HG03575 (cell line): ENCODE results near the gene DOCK2.
A peak's percentile ranks its signal among the peaks of the same experiment; 100 is the strongest.
"Not testable (repeated sequence)": the region's sequence is repeated elsewhere in the genome, so short reads cannot be mapped to it uniquely, and the experiment has no call there.

ENCODE experiments used
- ATAC-seq: cut with Tn5 transposase; IDR thresholded peaks from one replicate; pipeline ENCODE4 v1.9.1; 2021; ENCODE audit not compliant: unreplicated experiment, insufficient number of reproducible peaks, low FRiP score; ENCODE audit errors: extremely low read depth

Gene DOCK2

GRCh38 chr5:169635936-169636335 is 1.1 kb upstream of the DOCK2 start:
- ATAC-seq: no peak

GRCh38 chr5:169636477-169637084 is 494 bp upstream of the DOCK2 start:
- ATAC-seq: peak; percentile 26

- ATAC-seq: no peak
Measured at GRCh38 chr5:169637549-169638121, 560 bp downstream of the DOCK2 start.

- no peak for ATAC-seq
Measured at GRCh38 chr5:169641253-169641652, 4.2 kb downstream of the DOCK2 start.

DNA sequence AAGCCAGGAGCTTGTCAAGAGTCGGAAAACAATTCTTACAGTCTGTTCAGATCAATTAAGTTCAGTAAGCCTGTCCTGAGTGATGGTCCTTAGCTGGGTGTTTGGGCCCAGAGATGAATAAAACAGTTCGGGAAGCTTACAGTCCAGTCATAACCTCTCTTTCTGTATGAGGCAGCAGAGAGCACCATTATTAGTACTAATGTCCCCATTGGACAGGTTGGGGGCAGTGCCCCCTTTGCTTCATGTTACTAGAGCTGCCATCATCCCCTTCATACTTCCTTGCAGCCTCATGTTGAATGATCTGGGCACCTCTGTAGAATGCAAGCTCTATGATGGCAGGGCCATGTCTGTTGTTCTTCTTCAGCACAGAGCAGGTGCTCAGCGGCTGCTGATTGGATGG is 9.8 kb downstream of the DOCK2 start:
- no peak for ATAC-seq

DNA sequence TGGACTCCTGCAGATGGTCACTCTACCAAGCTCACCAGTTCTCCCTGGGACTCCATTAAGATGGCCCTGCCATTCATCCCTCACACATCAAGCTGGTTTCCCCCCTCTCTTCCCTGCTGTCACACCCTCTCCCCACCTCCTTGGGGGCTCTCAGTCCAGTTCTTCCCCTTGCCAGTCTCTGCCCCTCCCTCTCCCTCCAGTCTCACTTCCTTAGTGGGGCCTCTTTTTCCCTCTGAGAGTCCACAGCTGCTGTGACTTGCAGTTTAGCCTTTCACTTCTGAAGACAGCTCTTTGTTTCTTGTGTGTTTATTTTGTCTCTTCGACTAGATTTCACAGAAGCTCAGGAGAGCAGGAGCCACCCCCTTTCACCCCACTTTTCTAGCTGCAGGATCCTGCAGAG is 10.5 kb downstream of the DOCK2 start:
- no peak for ATAC-seq

GRCh38 chr5:169648725-169649310 is 11.7 kb downstream of the DOCK2 start:
- ATAC-seq: no peak

DNA sequence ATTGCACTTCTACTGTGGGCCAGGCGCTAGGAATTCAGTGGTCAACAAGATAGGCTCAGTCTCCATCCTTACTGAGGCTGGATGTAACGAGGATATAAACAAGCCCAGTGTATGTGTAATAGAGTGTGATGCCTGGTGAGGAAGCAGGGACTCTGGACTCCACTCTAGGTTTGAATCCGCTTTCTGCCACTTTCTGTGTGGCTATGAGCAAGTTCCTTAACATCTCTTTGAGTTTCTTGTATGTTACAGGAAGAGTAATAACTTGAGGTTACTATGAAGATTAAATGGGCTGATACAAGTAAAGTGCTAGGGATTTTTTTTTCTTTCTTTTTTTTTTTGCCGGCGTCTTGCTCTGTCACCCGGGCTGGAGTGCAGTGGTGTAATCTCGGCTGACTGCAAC is 12.4 kb downstream of the DOCK2 start:
- no peak for ATAC-seq

GRCh38 chr5:169650701-169651331 is 13.7 kb downstream of the DOCK2 start:
- ATAC-seq: peak; percentile 41

- no peak for ATAC-seq
Measured at GRCh38 chr5:169651526-169651925, 14.5 kb downstream of the DOCK2 start.

- ATAC-seq: no peak
Measured at GRCh38 chr5:169652057-169652456, 15.0 kb downstream of the DOCK2 start.

DNA sequence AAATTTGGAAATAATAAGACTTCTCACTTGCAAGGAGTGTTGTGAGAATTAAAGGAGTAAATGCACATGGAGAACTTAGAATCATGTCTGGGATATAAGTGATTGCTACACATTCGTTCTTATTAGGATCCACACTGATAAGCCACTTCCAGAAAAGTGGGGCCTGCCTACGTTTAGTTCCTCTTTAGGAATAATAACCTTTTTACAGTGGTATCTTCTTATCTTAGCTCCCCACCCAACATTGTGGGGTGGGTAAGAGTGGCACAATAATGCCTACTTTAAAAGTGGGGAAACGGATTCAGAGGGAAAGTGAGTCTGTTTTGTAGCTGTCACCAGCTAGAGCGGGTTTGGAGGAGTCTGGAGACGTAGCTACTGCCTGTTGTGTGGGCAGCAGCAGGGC is 16.0 kb downstream of the DOCK2 start:
- no peak for ATAC-seq

DNA sequence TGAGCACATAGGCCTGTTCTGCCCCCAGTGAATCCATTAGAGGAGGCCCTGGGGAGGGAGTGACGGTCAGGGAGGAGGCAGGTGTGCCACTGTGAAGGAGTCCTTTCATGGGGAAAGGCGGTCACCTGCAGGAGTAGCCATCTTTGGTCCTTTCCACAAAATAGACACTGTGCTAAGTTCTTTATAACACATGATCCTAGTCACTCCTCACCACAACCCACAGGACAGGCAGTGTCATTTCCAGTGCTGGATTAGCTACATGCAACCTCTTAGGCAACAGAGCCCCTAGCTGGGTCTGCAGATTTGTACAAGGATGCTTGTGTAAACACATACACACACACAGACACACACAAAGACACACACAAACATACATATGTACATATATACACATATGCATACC is 18.3 kb downstream of the DOCK2 start:
- no peak for ATAC-seq

DNA sequence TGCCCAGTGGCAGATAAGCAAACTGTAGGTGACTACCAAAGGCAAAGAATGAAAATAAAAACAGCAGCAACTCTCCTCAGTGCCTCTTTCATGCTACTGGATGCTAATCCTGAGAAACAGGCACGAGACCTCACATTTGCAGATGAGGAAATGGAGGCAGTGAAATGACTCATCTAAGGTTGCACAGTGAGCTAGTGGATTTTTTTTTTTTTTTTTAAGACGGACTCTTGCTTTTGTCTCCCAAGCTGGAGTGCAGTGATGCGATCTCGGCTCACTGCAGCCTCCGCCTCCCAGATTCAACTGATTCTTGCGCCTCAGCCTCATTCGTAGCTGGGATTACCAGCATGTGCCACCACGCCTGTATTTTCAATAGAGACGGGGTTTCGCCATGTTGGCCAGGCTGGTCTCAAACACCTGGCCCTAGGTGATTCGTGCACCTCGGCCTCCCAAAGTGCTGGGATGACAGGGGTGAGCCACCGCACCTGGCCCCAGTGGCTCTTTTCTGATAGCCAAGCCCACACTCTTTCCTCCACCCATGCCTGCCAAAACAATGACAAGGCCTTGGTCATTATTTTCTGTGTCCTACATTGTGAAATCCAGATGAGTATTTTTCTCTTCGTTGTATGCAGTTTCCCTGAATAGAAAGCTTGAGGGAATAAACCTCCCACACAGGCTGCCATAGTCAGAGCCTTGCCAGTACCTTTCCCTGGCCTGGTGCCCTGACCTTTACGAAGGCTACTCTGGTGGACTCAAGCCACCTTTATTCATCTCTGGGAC is 19.2 kb downstream of the DOCK2 start:
- ATAC-seq: peak; percentile 80

GRCh38 chr5:169657127-169657526 is 20.1 kb downstream of the DOCK2 start:
- no peak for ATAC-seq

GRCh38 chr5:169662451-169662850 is 25.4 kb downstream of the DOCK2 start:
- not testable (repeated sequence) for ATAC-seq

DNA sequence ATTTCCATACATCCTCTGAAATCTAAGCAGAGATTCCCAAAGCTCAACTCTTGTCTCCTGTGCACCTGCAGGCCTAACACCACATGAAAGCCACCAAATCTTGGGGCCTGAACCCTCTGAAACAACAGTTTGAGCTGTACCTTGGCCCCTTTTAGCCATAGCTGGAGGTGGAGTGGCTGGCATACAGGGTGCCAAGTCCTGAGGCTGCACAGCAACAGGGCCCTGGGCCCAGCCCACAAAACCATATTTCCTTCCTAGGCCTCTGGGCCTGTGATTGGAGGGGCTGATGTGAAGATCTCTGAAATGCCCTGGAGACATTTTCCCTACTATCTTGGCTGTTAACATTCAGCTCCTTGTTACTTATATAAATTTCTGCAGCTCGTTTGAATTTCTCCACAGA is 26.5 kb downstream of the DOCK2 start:
- ATAC-seq: no peak

GRCh38 chr5:169666365-169666764 is 29.3 kb downstream of the DOCK2 start:
- no peak for ATAC-seq

GRCh38 chr5:169667896-169668674 is 31.0 kb downstream of the DOCK2 start:
- ATAC-seq: no peak
